K562 (cell line): ENCODE results near the gene BET1L. TPM values are rescaled to one million over a fixed set of nuclear protein-coding genes. Genes with fewer than 3 reads are reported as not detected.

Experiments used
- ARID3B ChIP-seq: fragments of 250-450 bp; sonication (Bioruptor Pico); IDR thresholded peaks from 2 replicates; pipeline ENCODE4 v1.4.0; 2020; ENCODE audit warnings: borderline replicate concordance
- BDP1 ChIP-seq: IDR thresholded peaks from 3 replicates; pipeline ENCODE4 v1.6.1; 2011; ENCODE audit not compliant: insufficient read length, insufficient read depth
- CBFA2T2 ChIP-seq: fragments of 450-650 bp; conservative IDR thresholded peaks from 2 replicates; pipeline ENCODE4 v1.6.1; 2017; ENCODE audit warnings: mild to moderate bottlenecking
- CHD2 ChIP-seq: IDR thresholded peaks from 2 replicates; pipeline ENCODE4 v1.6.1; 2011; ENCODE audit warnings: low read depth, low read length
- DACH1 ChIP-seq: fragments of 450-650 bp; IDR thresholded peaks from 2 replicates; pipeline ENCODE4 v1.6.1; 2018; ENCODE audit not compliant: partially characterized antibody
- DMBX1 ChIP-seq: fragments of 250-450 bp; sonication (Bioruptor Pico); IDR thresholded peaks from 2 replicates; pipeline ENCODE4 v1.8.0; 2022; ENCODE audit warnings: inconsistent platforms, mild to moderate bottlenecking, moderate library complexity, borderline replicate concordance
- E2F5 ChIP-seq: sonication (generic); formaldehyde crosslinking; IDR thresholded peaks from 2 replicates; pipeline ENCODE4 v1.8.0; 2022; ENCODE audit warnings: mild to moderate bottlenecking, missing genetic modification reagents
- ELF4 ChIP-seq: fragments of 450-650 bp; formaldehyde crosslinking; IDR thresholded peaks from 2 replicates; pipeline ENCODE4 v1.4.0; 2022; ENCODE audit warnings: missing genetic modification characterization
- KDM5B ChIP-seq: fragments of 200-600 bp; sonication (generic); IDR thresholded peaks from 2 replicates; pipeline ENCODE4 v1.6.1; 2012; ENCODE audit warnings: low read depth, mild to moderate bottlenecking, moderate library complexity, low read length, control low read depth, inconsistent platforms; ENCODE audit not compliant: insufficient replicate concordance
- LARP7 ChIP-seq: fragments of 450-650 bp; IDR thresholded peaks from 2 replicates; pipeline ENCODE4 v1.6.1; 2016
- MXD1 ChIP-seq: fragments of 250-450 bp; sonication (Bioruptor Pico); IDR thresholded peaks from 2 replicates; pipeline ENCODE4 v1.8.0; 2021; ENCODE audit warnings: borderline replicate concordance, mild to moderate bottlenecking, moderate library complexity; ENCODE audit not compliant: poor library complexity, severe bottlenecking
- NCOR1 ChIP-seq: fragments of 450-650 bp; IDR thresholded peaks from 2 replicates; pipeline ENCODE4 v1.6.1; 2016; ENCODE audit warnings: mild to moderate bottlenecking, moderate library complexity
- PHF8 ChIP-seq: fragments of 200-600 bp; sonication (generic); IDR thresholded peaks from 2 replicates; pipeline ENCODE4 v1.6.1; 2012; ENCODE audit warnings: mixed run types, mild to moderate bottlenecking, inconsistent platforms, low read length, moderate library complexity, borderline replicate concordance
- SUPT5H ChIP-seq: fragments of 450-650 bp; IDR thresholded peaks from 2 replicates; pipeline ENCODE4 v1.6.1; 2016
- ZEB2 ChIP-seq: fragments of 450-650 bp; IDR thresholded peaks from 2 replicates; pipeline ENCODE4 v1.6.1; 2016
- ZNF165 ChIP-seq: fragments of 250-450 bp; sonication (Bioruptor Pico); IDR thresholded peaks from 2 replicates; pipeline ENCODE4 v1.4.0; 2020; ENCODE audit warnings: borderline replicate concordance
- ZNF354B ChIP-seq: fragments of 250-450 bp; sonication (Bioruptor Pico); IDR thresholded peaks from 2 replicates; pipeline ENCODE4 v1.4.0; 2020
- ZNF444 ChIP-seq: fragments of 250-450 bp; sonication (Bioruptor Pico); IDR thresholded peaks from 2 replicates; pipeline ENCODE4 v1.4.0; 2020; ENCODE audit warnings: mild to moderate bottlenecking, moderate library complexity
- ZNF57 ChIP-seq: fragments of 450-650 bp; formaldehyde crosslinking; IDR thresholded peaks from 2 replicates; pipeline ENCODE4 v1.4.0; 2020; ENCODE audit warnings: mild to moderate bottlenecking, moderate library complexity
- polyA plus RNA-seq, 8 experiments: library from polyadenylated mRNA; depleted of rRNA in 4 of 8; stranded (reverse) in 5 of 8; unstranded in 3 of 8; fragments of >200 nt; fragmentation: Nextera tagmentation in 2 of 8; fragmentation: Illumina TruSeq in 1 of 8; extraction: Ambion mirVana in 2 of 8; extraction: Trizol in 1 of 8; gene quantifications; 2 replicates each; pipeline versions ENCODE4 v1.2.1 to v1.2.3, GENCODE V29; 2011 to 2014; ENCODE audit warnings: inconsistent platforms in 1 of 8, missing spikeins in 1 of 8
- total RNA-seq, 7 experiments: library from RNA; depleted of rRNA in 6 of 7; stranded (reverse); fragments of >200 nt in 6 of 7; fragmentation: Illumina TruSeq in 2 of 7; extraction: Trizol in 2 of 7; gene quantifications; 2 replicates each; pipeline versions ENCODE4 v1.2.1 to v1.2.3, GENCODE V29; 2011 to 2021; ENCODE audit warnings: low replicate concordance in 1 of 7
- TF ChIP-seq, protein P1 (sequence below), 2 experiments: fragments of 450-650 bp in 1 of 2; sonication (generic) in 1 of 2; formaldehyde crosslinking; conservative IDR thresholded peaks; 2 replicates each; pipeline versions ENCODE4 v1.4.0 to v1.8.1; 2020 to 2022; ENCODE audit warnings: mild to moderate bottlenecking in 1 of 2, missing genetic modification reagents in 1 of 2
- TF ChIP-seq, protein P2 (sequence below): sonication (generic); formaldehyde crosslinking; IDR thresholded peaks from 2 replicates; pipeline ENCODE4 v1.8.0; 2022; ENCODE audit warnings: mild to moderate bottlenecking, missing genetic modification reagents

Gene BET1L
- total and polyA plus RNA-seq, 9 of the 15 experiments (the other 6 are each of a cell fraction or from before 2014, with no cell fraction given), result 9.9 to 69.1 (median 19.9) TPM

DNA sequence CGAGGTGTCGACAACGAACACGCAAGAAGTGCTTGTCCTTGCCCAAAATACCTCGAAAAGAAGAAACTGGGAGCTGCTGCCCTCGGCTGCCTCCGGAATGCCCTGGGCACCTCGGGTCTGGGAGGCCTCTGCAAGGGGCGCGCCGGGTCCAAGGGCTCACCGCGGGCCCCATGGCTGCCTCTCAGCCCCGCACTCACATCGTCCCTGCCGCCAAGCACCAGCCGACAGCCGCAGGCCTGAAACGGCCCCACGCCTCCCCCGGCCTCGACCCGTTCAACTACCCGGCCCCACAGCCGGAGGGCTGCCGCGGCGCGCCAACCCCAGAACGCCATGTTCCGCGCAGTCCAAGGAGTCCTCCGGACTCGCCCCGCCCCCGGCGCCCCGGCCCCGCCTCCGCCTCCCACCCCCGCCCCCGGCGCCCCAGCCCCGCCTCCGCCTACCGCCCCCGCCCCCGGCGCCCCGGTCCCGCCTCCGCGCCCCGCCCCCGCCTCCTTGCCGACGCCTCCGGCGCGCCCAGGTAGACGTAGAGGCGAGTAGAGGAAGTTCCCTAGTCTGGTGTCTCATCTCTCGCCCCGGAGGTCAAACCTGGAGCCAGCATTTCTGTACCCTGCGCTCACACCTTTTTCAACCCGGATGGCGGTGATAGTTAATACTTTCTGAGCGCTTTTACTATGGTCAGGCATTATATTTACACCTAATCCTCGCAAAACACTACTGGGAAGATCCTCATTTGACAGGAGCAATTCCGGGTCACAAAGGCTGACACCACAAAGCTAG, 29.0 kb upstream of the BET1L start, which contains the start of gene SIRT3 (continued):
- TF ChIP-seq E2F5 (no peak), DMBX1 (CRISPR knock-in tag) (0 out of 2 replicates have a peak, but pooled peaks have one; percentile 34), ZNF165 (CRISPR knock-in tag) (peak; percentile 81; the same call in 1 of the 2 replicates), ZNF354B (CRISPR knock-in tag) (no peak), PHF8 (peak; percentile 83; the same call in 1 of the 2 replicates), ZNF444 (no peak), ARID3B (CRISPR knock-in tag) (no peak), DACH1 (no peak), CHD2 (no peak), LARP7 (no peak; the same call in 1 of the 2 replicates), SUPT5H (peak; percentile 61; the same call in 1 of the 2 replicates), ZEB2 (peak; percentile 81), BDP1 (no peak), KDM5B (peak; percentile 84), CBFA2T2 (no peak), ZNF57 (CRISPR knock-in tag) (no peak), ELF4 (no peak), NCOR1 (0 out of 2 replicates have a peak, but pooled peaks have one; percentile 16), MXD1 (no peak)
- TF ChIP-seq, protein P1, sequence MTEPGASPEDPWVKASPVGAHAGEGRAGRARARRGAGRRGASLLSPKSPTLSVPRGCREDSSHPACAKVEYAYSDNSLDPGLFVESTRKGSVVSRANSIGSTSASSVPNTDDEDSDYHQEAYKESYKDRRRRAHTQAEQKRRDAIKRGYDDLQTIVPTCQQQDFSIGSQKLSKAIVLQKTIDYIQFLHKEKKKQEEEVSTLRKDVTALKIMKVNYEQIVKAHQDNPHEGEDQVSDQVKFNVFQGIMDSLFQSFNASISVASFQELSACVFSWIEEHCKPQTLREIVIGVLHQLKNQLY (CRISPR knock-in tag; conservative IDR thresholded peaks at IDR 0.05), result no peak
- TF ChIP-seq, protein P2, sequence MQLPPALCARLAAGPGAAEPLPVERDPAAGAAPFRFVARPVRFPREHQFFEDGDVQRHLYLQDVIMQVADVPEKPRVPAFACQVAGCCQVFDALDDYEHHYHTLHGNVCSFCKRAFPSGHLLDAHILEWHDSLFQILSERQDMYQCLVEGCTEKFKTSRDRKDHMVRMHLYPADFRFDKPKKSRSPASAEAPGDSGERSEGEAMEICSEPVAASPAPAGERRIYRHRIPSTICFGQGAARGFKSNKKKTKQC (CRISPR knock-in tag), result 0 out of 2 replicates have a peak, but pooled peaks have one; percentile 44
